ENCODE measurements around the gene MSI2. TPM values are rescaled to one million over a fixed set of nuclear protein-coding genes. Genes with fewer than 3 reads are reported as not detected.

The MSI2 gene
- total and polyA plus RNA-seq, 9 of the 15 experiments (the other 6 are each of a cell fraction or from before 2014, with no cell fraction given) = 4.6 to 61.8 (median 42.4) TPM

DNA sequence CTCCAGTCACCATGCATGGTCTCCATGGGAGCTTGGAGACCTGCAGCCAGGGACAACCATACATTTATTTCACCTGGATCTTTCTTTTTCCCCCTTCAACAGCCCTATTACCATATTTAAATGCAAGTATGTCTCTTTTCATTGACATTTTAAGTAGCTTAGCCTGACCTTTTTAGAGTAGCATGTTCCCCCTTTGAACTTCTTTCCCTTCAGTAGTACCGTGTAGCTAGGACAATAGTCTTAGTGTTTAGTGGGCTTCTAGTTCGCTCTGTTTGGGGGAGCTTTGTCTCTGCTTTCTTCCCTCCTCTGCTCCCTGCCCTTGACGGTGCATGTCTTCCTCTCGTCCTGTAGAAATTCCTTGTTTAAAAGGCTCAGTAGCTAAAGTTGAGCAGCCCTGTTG, 394.2 kb downstream of the MSI2 start:
- Histone ChIP-seq H2AFZ (ENCODE audit: low read depth, low read length) (no peak overlapping the region), H4K20me1 (replicated peaks; ENCODE audit: control insufficient read depth, insufficient read depth, low read length) (no peaks in the 10 kb centered on the region; the same call in 1 of the 2 replicates), H3K79me2 (ENCODE audit: control insufficient read depth, insufficient read depth, low read length) (no peaks in the 10 kb centered on the region), H3K27me3 (ENCODE audit: control insufficient read depth in 2 of 2, insufficient read depth in 2 of 2, low read length in 2 of 2) (no peaks in the 10 kb centered on the region), H3K4me3 (no peak overlapping the region), H3K27ac (ENCODE audit: extremely low read depth, low read depth, low read length) (no peak overlapping the region), H3K4me2 (ENCODE audit: insufficient read depth, low read length) (no peak overlapping the region), H3K9me3 (replicated peaks; ENCODE audit: control insufficient read depth, insufficient read depth, low read depth, low read length) (no peaks in the 10 kb centered on the region), H3K4me1 (replicated peaks in 1 of 2; ENCODE audit: control insufficient read depth in 2 of 2, insufficient read depth in 2 of 2, low read length in 2 of 2) (no peaks in the 10 kb centered on the region), H3K9me1 (ENCODE audit: control insufficient read depth, insufficient read depth, low read length) (no peaks in the 10 kb centered on the region), H3K36me3 (ENCODE audit: control insufficient read depth, insufficient read depth, low read length) (no peaks in the 10 kb centered on the region; the same call in 2 of the 3 replicates), H3K9ac (ENCODE audit: insufficient read depth in 1 of 2, low read depth in 2 of 2, low read length in 2 of 2) (no peak overlapping the region)
- no peak for FAIRE-seq
- ATAC-seq = no peak
- no peak for DNase-seq (ENCODE audit: extremely low read depth in 1 of 4, low spot score in 3 of 4)
- BruUV-seq (replicated peaks) = no TSS peak
- 72% methylated on average over 4 of the region's 4 CpGs for whole genome bisulfite sequencing (ENCODE audit: insufficient coverage, low coverage, missing lambda C conversion rate)
- CTCF ChIA-PET (ENCODE audit: low intra/inter-chr PET ratio) = no interaction called here
- POLR2A ChIA-PET = no interaction called here
- intact Hi-C loops (cut with micrococcal nuclease) = no loop called here
- in situ Hi-C loops (cut with MboI) = no loop called here
- TF ChIP-seq DPF2 (IDR thresholded peaks at IDR 0.05) = no peak
- no peak for TF ChIP-seq SPI1 (IDR thresholded peaks at IDR 0.05; ENCODE audit: borderline replicate concordance, low read depth, low read length)
- no peak for TF ChIP-seq TARDBP (IDR thresholded peaks at IDR 0.05)
- TF ChIP-seq ZNF3 (CRISPR knock-in tag; IDR thresholded peaks at IDR 0.05) = no peak
- TF ChIP-seq, protein P1, sequence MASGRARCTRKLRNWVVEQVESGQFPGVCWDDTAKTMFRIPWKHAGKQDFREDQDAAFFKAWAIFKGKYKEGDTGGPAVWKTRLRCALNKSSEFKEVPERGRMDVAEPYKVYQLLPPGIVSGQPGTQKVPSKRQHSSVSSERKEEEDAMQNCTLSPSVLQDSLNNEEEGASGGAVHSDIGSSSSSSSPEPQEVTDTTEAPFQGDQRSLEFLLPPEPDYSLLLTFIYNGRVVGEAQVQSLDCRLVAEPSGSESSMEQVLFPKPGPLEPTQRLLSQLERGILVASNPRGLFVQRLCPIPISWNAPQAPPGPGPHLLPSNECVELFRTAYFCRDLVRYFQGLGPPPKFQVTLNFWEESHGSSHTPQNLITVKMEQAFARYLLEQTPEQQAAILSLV (tag; IDR thresholded peaks at IDR 0.05) = no peak
- no peak for TF ChIP-seq CREB3L1 (IDR thresholded peaks at IDR 0.05; ENCODE audit: borderline replicate concordance, low read depth)
- no peak for TF ChIP-seq E2F5 (CRISPR knock-in tag; IDR thresholded peaks at IDR 0.05)
- TF ChIP-seq NKRF (IDR thresholded peaks at IDR 0.05; ENCODE audit: borderline replicate concordance) = no peak
- no peak for TF ChIP-seq KDM4B (IDR thresholded peaks at IDR 0.05; ENCODE audit: borderline replicate concordance in 2 of 2, low read depth in 1 of 2)
- TF ChIP-seq KDM5B (IDR thresholded peaks at IDR 0.05; ENCODE audit: insufficient replicate concordance, low read depth, low read length) = no peak
- TF ChIP-seq POLR2H (tag; IDR thresholded peaks at IDR 0.05; ENCODE audit: low read depth) = no peak
- no peak for TF ChIP-seq FOXP1 (CRISPR knock-in tag; IDR thresholded peaks at IDR 0.05)
- no peak for TF ChIP-seq PHB (CRISPR knock-in tag; IDR thresholded peaks at IDR 0.05)
- TF ChIP-seq SMAD3 (CRISPR knock-in tag; conservative IDR thresholded peaks at IDR 0.05) = no peak
- TF ChIP-seq ZNF589 (CRISPR knock-in tag; IDR thresholded peaks at IDR 0.05; ENCODE audit: low read depth) = no peak
- no peak for TF ChIP-seq E2F6 (IDR thresholded peaks at IDR 0.05; ENCODE audit: borderline replicate concordance in 1 of 2, extremely low read depth in 1 of 2, insufficient read depth in 1 of 2, insufficient read length in 1 of 2, low read depth in 1 of 2, low read length in 1 of 2, poor library complexity in 1 of 2, severe bottlenecking in 1 of 2)
- no peak for TF ChIP-seq STAT5A (IDR thresholded peaks at IDR 0.05; ENCODE audit: borderline replicate concordance, low read length)

Data from K562 (cell line).